GM19452 (cell line): ENCODE measurements around the gene DLK1.

ENCODE experiments used
- ATAC-seq: cut with Tn5 transposase; IDR thresholded peaks from one replicate; pipeline ENCODE4 v1.9.1; 2021; ENCODE audit not compliant: unreplicated experiment

The DLK1 gene

GRCh38 chr14:100775351-100775830 is 48.7 kb downstream of the DLK1 start:
- no peak for ATAC-seq

GRCh38 chr14:100775831-100776591 is 49.3 kb downstream of the DLK1 start:
- no peak for ATAC-seq

- ATAC-seq: no peak
These were observed 50.1 kb downstream of the DLK1 start for GRCh38 chr14:100776681-100777365.

DNA sequence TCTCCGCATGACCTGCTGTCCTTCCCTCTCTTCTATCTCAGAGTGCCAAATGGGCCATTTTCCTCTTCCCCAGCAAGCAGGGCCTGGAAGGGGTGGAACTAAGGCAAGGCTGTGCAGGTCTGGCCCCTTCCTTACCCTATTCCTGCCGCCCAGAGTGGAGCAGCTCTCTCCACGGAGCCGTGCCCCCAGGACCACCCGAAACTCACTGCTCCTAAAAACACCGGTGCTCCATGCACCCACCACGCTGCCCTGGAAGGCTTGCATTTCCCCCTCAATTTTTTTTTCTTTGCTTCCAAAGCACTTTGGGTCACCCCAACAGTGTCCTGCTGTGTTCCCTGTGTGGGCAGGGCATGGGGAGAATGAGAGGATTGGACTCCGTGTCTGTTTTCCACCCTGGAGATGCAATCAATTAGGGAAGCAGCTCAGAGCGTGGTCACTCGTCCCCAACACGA is 50.7 kb downstream of the DLK1 start:
- no peak for ATAC-seq

- no peak for ATAC-seq
These were observed 51.3 kb downstream of the DLK1 start for GRCh38 chr14:100777818-100778525.

DNA sequence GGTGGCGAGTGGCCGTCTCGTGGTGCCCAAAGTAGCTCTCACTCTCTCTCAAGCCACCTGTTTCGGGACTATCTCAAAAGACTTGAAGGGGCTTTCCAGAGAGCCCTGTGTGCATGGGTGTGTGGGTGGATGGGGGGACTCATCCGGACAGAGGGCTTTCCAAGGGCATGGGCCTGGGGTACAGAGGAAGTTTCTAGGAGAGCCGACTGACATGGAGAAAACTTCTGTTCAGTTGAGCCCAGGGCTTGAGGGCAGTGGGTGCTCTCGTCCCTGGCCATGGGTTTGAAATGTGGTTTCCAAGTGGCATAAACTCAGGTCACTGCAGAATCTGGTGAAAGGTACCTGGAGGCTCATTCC is 51.8 kb downstream of the DLK1 start:
- no peak for ATAC-seq

DNA sequence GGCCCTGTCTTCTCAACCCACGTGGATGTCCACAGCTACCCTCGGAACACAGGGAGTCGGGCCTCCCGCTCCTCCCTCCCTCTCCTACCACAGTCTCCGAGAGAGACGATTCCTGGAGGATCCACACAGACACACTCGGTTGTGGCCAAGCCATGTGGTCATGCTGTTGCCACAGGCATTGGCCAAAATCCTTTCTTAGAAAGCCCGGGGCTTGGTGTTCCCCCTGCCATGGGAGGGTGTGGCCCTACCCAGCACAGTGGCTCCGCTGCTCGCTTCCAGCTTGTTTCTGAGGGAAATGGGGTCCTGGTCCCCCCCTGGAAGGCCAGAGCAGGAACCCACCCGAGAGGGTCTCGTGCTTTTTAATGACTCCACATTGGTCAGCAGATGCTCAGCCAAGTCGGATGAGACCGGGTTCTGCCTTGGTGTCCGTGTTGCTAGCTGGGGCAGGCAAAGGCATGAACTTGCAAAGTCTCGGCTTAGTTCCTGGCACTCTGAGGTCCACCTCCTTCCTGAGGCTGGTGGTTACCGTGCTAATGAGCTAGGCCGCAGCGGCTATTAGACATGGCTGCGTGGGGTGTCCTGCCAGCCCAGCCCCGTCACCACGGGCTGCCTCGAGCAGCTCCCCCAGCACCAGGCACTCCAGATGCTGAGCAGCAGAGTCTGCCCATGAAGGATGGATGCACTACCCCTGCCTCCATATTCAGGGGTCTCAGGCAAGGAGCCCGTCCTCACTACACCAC is 52.4 kb downstream of the DLK1 start:
- no peak for ATAC-seq

- ATAC-seq: no peak
These were observed 53.0 kb downstream of the DLK1 start for GRCh38 chr14:100779691-100780080.

DNA sequence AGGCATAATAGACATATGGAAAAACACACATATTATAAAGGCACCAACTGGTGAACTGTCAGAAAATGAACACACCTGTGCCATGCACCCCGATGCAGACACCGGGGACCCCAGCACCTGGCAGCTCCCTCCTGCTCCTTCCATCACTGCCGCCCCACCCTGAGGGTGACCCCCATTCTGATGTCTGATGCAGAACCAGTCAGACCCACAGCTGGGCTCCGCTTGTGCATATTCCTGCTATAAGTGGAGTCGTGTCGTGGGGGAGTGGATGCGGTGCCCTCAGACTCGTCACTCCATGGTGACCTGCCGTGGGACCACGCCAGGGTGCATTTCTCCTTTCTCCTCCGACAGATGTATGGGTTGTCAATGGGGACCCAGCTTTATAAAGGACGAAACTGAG is 53.6 kb downstream of the DLK1 start:
- ATAC-seq: no peak

GRCh38 chr14:100780646-100781355 is 54.1 kb downstream of the DLK1 start:
- ATAC-seq: no peak

DNA sequence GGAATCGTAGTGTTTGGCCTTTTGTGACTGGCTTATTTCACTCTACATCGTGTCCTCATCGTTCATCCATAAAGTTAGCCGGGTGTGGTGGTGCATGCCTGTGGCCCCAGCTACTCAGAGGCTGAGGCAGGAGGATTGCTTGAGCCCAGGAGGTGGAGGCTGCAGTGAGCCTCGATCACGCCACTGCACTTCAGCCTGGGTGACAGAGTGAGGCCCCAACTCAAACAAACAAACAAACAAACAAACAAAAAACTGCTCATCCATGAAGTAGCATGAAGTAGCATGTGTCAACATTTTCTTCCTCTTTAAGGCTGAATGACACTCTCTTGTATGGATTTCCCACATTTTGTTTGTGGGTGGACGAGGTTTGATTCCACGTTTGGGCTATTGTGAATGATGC is 55.3 kb downstream of the DLK1 start:
- no peak for ATAC-seq

- no peak for ATAC-seq
These were observed 56.0 kb downstream of the DLK1 start for GRCh38 chr14:100782516-100783320.

- ATAC-seq: no peak
These were observed 57.1 kb downstream of the DLK1 start for GRCh38 chr14:100783630-100784370.

DNA sequence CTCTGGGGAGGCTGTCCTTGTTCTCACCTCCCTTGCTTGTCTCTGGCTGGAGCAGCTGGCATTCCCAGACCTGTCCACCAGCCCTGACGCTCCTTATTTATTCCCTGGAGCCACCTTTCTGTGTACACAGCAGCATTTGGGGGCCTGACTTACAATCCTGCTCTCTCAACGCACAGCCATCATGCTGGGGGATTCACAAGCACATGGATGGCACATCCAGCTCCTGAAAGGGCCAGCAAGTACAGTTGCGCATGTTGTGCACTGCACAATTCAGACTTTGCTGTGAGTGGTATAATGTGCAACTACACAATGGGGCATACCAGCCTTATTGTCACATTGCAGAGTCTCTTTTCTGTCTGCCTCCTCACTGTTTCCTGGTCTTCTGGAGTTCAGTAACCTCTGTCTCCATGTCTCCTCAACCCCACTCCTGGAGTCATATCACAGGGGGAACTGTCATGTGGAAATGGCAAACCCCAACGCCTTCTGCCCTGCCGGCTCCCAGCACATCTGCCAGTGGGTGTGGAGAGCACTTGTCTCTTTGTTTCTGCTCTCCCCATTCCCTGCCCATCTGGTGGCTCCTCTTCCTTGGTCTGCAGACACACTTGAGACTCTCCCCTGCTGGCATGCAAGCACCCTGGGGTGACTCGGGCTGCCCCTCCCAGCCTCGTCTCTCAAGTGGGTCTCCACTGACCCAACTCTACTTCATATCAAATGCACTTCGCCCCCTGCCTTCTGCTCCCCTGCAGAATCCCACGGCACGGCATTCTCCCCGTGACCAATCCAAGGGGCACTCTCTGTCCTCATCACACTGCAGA is 58.0 kb downstream of the DLK1 start:
- no peak for ATAC-seq

DNA sequence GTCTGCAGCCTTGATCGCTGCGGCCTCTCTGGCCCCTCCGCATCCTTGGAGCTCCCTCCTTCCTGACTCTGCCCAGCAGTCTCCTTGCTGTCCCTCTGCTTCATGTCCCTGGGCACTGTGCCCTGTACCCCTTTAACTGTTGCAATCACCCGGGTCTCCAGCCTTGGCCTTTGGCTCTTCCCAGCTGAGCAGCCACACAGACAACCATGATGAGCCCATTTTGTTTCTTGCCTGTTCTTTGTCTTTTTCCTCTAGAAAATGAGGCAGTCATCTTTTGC is 58.6 kb downstream of the DLK1 start:
- ATAC-seq: no peak

GRCh38 chr14:100785626-100786025 is 58.9 kb downstream of the DLK1 start:
- no peak for ATAC-seq

DNA sequence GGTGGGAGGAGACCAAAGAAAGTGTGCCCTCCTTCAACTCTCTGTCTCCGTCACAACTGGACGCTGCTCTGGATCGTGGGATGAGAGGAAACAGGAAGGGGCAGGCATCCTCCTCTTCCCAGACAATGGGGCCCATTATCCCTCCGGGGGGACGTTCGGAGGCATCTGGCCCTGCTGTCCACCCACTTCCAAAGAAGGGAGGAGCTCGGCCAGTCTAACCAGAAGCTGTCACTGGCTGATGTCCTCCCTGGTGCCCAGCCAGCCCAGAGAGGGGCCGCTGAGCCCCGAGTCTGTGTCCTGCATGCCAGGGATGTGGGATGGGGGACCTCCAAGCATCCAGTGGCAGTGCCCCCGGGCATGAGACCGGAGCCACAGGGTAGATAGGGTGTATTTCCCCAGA is 59.4 kb downstream of the DLK1 start:
- no peak for ATAC-seq

- no peak for ATAC-seq
These were observed 60.0 kb downstream of the DLK1 start for GRCh38 chr14:100786576-100787219.
